Testis (tissue), 2 donors: ENCODE measurements around the gene HHLA2.

Source experiments
- CTCF ChIP-seq, 3 experiments: fragments of 450-650 bp in 2 of 3; fragments of 200-600 bp in 1 of 3; sonication (generic) in 1 of 3; IDR thresholded peaks; one replicate each; pipeline ENCODE4 v1.5.1; 2016 to 2019; ENCODE audit warnings: antibody characterized with exemption in 3 of 3, mild to moderate bottlenecking in 2 of 3, moderate library complexity in 1 of 3
- POLR2A ChIP-seq: fragments of 450-650 bp; IDR thresholded peaks from one replicate; pipeline ENCODE4 v1.6.1; 2017; ENCODE audit warnings: antibody characterized with exemption, mild to moderate bottlenecking, moderate library complexity

- no peak for TF ChIP-seq CTCF (IDR thresholded peaks at IDR 0.05)
- TF ChIP-seq POLR2A, result no peak
These were observed 35.4 kb downstream of the HHLA2 start for GRCh38 chr3:108331792-108332191.
